Uterus (tissue), 4 donors: ENCODE results near the gene SPOCK1. TPM values are rescaled to one million over a fixed set of nuclear protein-coding genes. Genes with fewer than 3 reads are reported as not detected.

ENCODE experiments used
- DNase-seq, 2 donors: peaks; one replicate each; pipeline ENCODE4 v3.0.0-alpha.2; 2019 to 2020
- H3K27ac ChIP-seq, 2 donors: fragments of 200-600 bp; sonication (generic); 1 replicate in 1 of 2; 2 replicates in 1 of 2; pipeline ENCODE4 v1.5.1; 2016 to 2018
- H3K27me3 ChIP-seq, 2 donors: fragments of 200-600 bp; sonication (generic); one replicate each; pipeline ENCODE4 v1.5.1; 2018 to 2019; ENCODE audit warnings: control low read depth in 1 of 2
- H3K36me3 ChIP-seq, 2 donors: fragments of 200-600 bp; sonication (generic); one replicate each; pipeline ENCODE4 v1.5.1; 2019; ENCODE audit warnings: control low read depth in 1 of 2
- H3K4me1 ChIP-seq, 2 donors: fragments of 200-600 bp; sonication (generic); one replicate each; pipeline ENCODE4 v1.5.1; 2018 to 2019; ENCODE audit warnings: control low read depth in 1 of 2
- H3K4me3 ChIP-seq, 2 donors: fragments of 200-600 bp; sonication (generic); 1 replicate in 1 of 2; 2 replicates in 1 of 2; pipeline ENCODE4 v1.5.1; 2018 to 2019; ENCODE audit warnings: mild to moderate bottlenecking in 1 of 2
- H3K9me3 ChIP-seq, 2 donors: fragments of 200-600 bp; sonication (generic); one replicate each; pipeline ENCODE4 v1.5.1; 2019; ENCODE audit warnings: control low read depth in 1 of 2
- CTCF ChIP-seq, 4 experiments: fragments of 200-600 bp in 2 of 4; fragments of 450-650 bp in 2 of 4; sonication (generic) in 2 of 4; IDR thresholded peaks; one replicate each; pipeline ENCODE4 v1.5.1; 2016 to 2019; ENCODE audit warnings: antibody characterized with exemption in 4 of 4, mild to moderate bottlenecking in 2 of 4, moderate library complexity in 1 of 4
- POLR2A ChIP-seq, 2 donors: fragments of 450-650 bp; IDR thresholded peaks; one replicate each; pipeline ENCODE4 v1.6.1; 2016; ENCODE audit warnings: antibody characterized with exemption in 2 of 2, mild to moderate bottlenecking in 1 of 2, moderate library complexity in 1 of 2
- intact Hi-C: fragments of 100-400 bp; cut with DNase I; formaldehyde crosslinking; loops from one replicate; pipeline ENCODE4 v1.15.1; 2023; ENCODE audit warnings: low total_unique reads
- total RNA-seq, 4 donors: library from RNA; depleted of rRNA in 3 of 4; stranded (reverse); fragments of >200 nt in 3 of 4; gene quantifications; one replicate each; pipeline versions ENCODE4 v1.1.0 to v1.2.4, GENCODE V29; 2014 to 2023
- donor health status: DM: yes; HTN: yes; CAD: no.

SPOCK1 gene
- total RNA-seq, 4 donors from 2014 or later: 31.8 to 131 (median 45.1) TPM

GRCh38 chr5:137336161-137336560 is 163.0 kb downstream of the SPOCK1 start:
- H3K9me3 ChIP-seq: no peaks in the 10 kb centered on the region
- no peak for TF ChIP-seq CTCF (IDR thresholded peaks at IDR 0.05)
- no peak for TF ChIP-seq POLR2A (IDR thresholded peaks at IDR 0.05)
- intact Hi-C loops: no loop called here
- no peaks in the 10 kb centered on the region for H3K36me3 ChIP-seq
- no peak overlapping the region for H3K4me3 ChIP-seq
- H3K27me3 ChIP-seq: no peaks in the 10 kb centered on the region
- no peak for DNase-seq
- no peaks in the 10 kb centered on the region for H3K4me1 ChIP-seq
- no peak overlapping the region for H3K27ac ChIP-seq

GRCh38 chr5:137335493-137335892 is 163.6 kb downstream of the SPOCK1 start:
- Histone ChIP-seq H3K27ac (no peak overlapping the region), H3K4me1 (no peaks in the 10 kb centered on the region), H3K27me3 (no peaks in the 10 kb centered on the region), H3K36me3 (no peaks in the 10 kb centered on the region), H3K4me3 (no peak overlapping the region), H3K9me3 (no peaks in the 10 kb centered on the region)
- intact Hi-C loops: no loop called here
- no peak for DNase-seq
- TF ChIP-seq CTCF (IDR thresholded peaks at IDR 0.05) (no peak), POLR2A (IDR thresholded peaks at IDR 0.05) (no peak)

GRCh38 chr5:137333928-137334327 is 165.2 kb downstream of the SPOCK1 start:
- no peaks in the 10 kb centered on the region for H3K9me3 ChIP-seq
- H3K4me1 ChIP-seq: no peaks in the 10 kb centered on the region
- no peaks in the 10 kb centered on the region for H3K36me3 ChIP-seq
- no peak overlapping the region for H3K27ac ChIP-seq
- H3K27me3 ChIP-seq: no peaks in the 10 kb centered on the region
- intact Hi-C loops: no loop called here
- H3K4me3 ChIP-seq: no peak overlapping the region
- DNase-seq: no peak
- TF ChIP-seq POLR2A (IDR thresholded peaks at IDR 0.05) (no peak), CTCF (IDR thresholded peaks at IDR 0.05) (no peak)

GRCh38 chr5:137333475-137333874 is 165.7 kb downstream of the SPOCK1 start:
- H3K9me3 ChIP-seq: no peaks in the 10 kb centered on the region
- TF ChIP-seq POLR2A (IDR thresholded peaks at IDR 0.05) (no peak), CTCF (IDR thresholded peaks at IDR 0.05) (no peak)
- H3K36me3 ChIP-seq: no peaks in the 10 kb centered on the region
- DNase-seq: no peak
- no peak overlapping the region for H3K4me3 ChIP-seq
- H3K27ac ChIP-seq: no peak overlapping the region
- no peaks in the 10 kb centered on the region for H3K4me1 ChIP-seq
- H3K27me3 ChIP-seq: no peaks in the 10 kb centered on the region
- intact Hi-C loops: no loop called here

GRCh38 chr5:137332296-137332695 is 166.8 kb downstream of the SPOCK1 start:
- no peak for TF ChIP-seq POLR2A (IDR thresholded peaks at IDR 0.05)
- TF ChIP-seq CTCF (IDR thresholded peaks at IDR 0.05): no peak
- no peaks in the 10 kb centered on the region for H3K36me3 ChIP-seq
- H3K4me1 ChIP-seq: no peaks in the 10 kb centered on the region
- no peak for DNase-seq
- H3K27me3 ChIP-seq: no peaks in the 10 kb centered on the region
- H3K4me3 ChIP-seq: no peak overlapping the region
- H3K9me3 ChIP-seq: no peaks in the 10 kb centered on the region
- intact Hi-C loops: no loop called here
- no peak overlapping the region for H3K27ac ChIP-seq
